HEK293 (cell line): ENCODE results near the gene DPM2.

Experiments
- CTCF ChIA-PET: fragments of 350-600 bp; formaldehyde crosslinking; extraction: SDS; loops from one replicate; lab custom pipeline; 2021; ENCODE audit warnings: antibody characterized with exemption; lab: Yijun Ruan, JAX
- POLR2A ChIA-PET: fragments of 300-600 bp; formaldehyde crosslinking; extraction: SDS; loops from one replicate; lab custom pipeline; 2020; ENCODE audit warnings: antibody characterized with exemption, inconsistent platforms; lab: Yijun Ruan, JAX
- H3K27ac ChIP-seq: fragments of 200-500 bp; sonication (Bioruptor generic); 2 replicates; pipeline ENCODE4 v1.5.1; 2014; ENCODE audit warnings: low read depth, low read length, control low read depth, inconsistent platforms; ENCODE audit errors: extremely low read depth
- H3K36me3 ChIP-seq, 2 experiments: fragments of 200-500 bp in 1 of 2; sonication (Bioruptor generic) in 1 of 2; 1 replicate in 1 of 2; 2 replicates in 1 of 2; pipeline ENCODE4 v1.5.1; 2014 to 2017; ENCODE audit warnings: inconsistent platforms in 2 of 2, low read length in 2 of 2; ENCODE audit not compliant: control insufficient read depth in 2 of 2, insufficient read depth in 1 of 2
- H3K4me1 ChIP-seq: fragments of 200-500 bp; sonication (Bioruptor generic); 2 replicates; pipeline ENCODE4 v1.5.1; 2014; ENCODE audit warnings: mild to moderate bottlenecking, low read length, inconsistent platforms; ENCODE audit not compliant: control insufficient read depth, insufficient read depth
- H3K4me3 ChIP-seq: 2 replicates; pipeline ENCODE4 v1.5.1; 2011; ENCODE audit warnings: low read depth, mild to moderate bottlenecking, control low read depth, low read length, moderate library complexity
- H3K9me3 ChIP-seq: fragments of 200-500 bp; sonication (Bioruptor generic); 2 replicates; pipeline ENCODE4 v1.5.1; 2014; ENCODE audit warnings: low read depth, low read length, inconsistent platforms; ENCODE audit not compliant: control insufficient read depth, insufficient read depth
- OSR2 ChIP-seq: fragments of 450-650 bp; formaldehyde crosslinking; IDR thresholded peaks from 2 replicates; pipeline ENCODE4 v1.5.1; 2016; ENCODE audit warnings: missing biosample characterization, missing genetic modification characterization
- SETDB1 ChIP-seq: IDR thresholded peaks from one replicate; pipeline ENCODE4 v1.6.1; 2017; ENCODE audit warnings: mild to moderate bottlenecking, low read length, moderate library complexity, mixed read lengths; ENCODE audit not compliant: insufficient read length
- ZIC2 ChIP-seq: fragments of 450-650 bp; formaldehyde crosslinking; IDR thresholded peaks from 2 replicates; pipeline ENCODE4 v1.5.1; 2016; ENCODE audit warnings: missing biosample characterization, missing genetic modification characterization
- ZNF174 ChIP-seq: fragments of 450-650 bp; formaldehyde crosslinking; IDR thresholded peaks from 2 replicates; pipeline ENCODE4 v1.5.0; 2017; ENCODE audit warnings: missing biosample characterization, mild to moderate bottlenecking, missing genetic modification characterization
- ZNF266 ChIP-seq: fragments of 450-650 bp; formaldehyde crosslinking; IDR thresholded peaks from 2 replicates; pipeline ENCODE4 v1.5.1; 2016; ENCODE audit warnings: missing biosample characterization, missing genetic modification characterization, low read depth
- ZNF626 ChIP-seq: fragments of 450-650 bp; sonication (Bioruptor Pico); formaldehyde crosslinking; IDR thresholded peaks from 2 replicates; pipeline ENCODE4 v1.5.1; 2018; ENCODE audit warnings: missing biosample characterization, missing genetic modification characterization, inconsistent platforms
- TF ChIP-seq, protein P1 (sequence below): fragments of 450-650 bp; formaldehyde crosslinking; IDR thresholded peaks from 2 replicates; pipeline ENCODE4 v1.5.1; 2016; ENCODE audit warnings: missing biosample characterization, missing genetic modification characterization
- TF ChIP-seq, protein P2 (sequence below): fragments of 450-650 bp; formaldehyde crosslinking; IDR thresholded peaks from 2 replicates; pipeline ENCODE4 v1.5.1; 2017; ENCODE audit warnings: missing biosample characterization, missing genetic modification characterization
- TF ChIP-seq, protein P3 (sequence below): fragments of 450-650 bp; formaldehyde crosslinking; IDR thresholded peaks from 2 replicates; pipeline ENCODE4 v1.5.1; 2017; ENCODE audit warnings: missing biosample characterization, missing genetic modification characterization
- TF ChIP-seq, protein P4 (sequence below): fragments of 450-650 bp; formaldehyde crosslinking; IDR thresholded peaks from 2 replicates; pipeline ENCODE4 v1.5.1; 2016; ENCODE audit warnings: missing biosample characterization, missing genetic modification characterization

The DPM2 gene

DNA sequence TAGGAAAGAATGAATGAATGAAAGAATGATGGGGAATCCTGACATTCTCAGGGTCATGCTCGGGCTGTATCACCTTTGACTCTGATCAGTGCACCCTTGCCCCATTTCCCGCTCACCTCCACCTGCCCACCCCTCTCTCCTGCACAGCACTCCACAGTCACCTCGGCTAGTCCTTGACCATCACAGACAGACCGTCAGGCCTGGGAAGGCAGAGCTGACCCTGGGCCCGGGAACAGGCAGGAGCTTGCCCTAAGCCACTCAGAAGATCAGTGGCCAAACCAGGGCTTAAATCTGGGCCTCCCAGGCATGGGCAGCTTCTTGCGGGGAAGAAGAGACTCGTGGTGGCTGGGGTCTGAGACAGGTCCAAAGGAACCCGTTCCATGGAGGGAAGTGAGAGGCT, 41.8 kb downstream of the DPM2 start:
- POLR2A ChIA-PET = no interaction called here
- CTCF ChIA-PET = interaction anchor here (1.2 to 1.7 kb wide), 4 partner anchors 17 to 26 kb away, joined by 3 to 5 read pairs (median 4); no protein-coding TSS in a partner anchor
- H3K36me3 ChIP-seq = peaks cover 3 to 55% of the 10 kb centered on the region in 2 experiments; a peak in 2 of 3 replicates

DNA sequence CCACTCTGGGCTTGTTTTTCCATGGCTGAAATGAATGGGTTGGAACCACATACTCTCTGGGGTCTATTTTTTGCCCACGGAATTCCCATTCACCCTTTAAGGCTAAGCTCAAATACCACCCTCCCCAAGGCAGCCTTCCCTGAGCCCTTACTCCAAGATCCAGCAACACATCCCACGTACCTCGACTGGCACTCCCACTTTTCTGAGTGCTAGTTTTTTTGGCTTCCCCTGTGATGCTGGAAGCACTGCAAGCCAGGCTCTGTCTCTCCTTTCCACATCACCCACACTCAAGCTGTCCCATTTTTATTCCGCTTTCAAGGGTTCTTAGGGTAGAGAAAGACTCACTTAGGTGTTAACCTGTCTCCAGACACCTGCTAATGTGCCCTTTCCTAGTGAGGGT, 44.3 kb downstream of the DPM2 start:
- no peaks in the 10 kb centered on the region for H3K9me3 ChIP-seq
- CTCF ChIA-PET = interaction anchor here (1.6 kb wide), 1 partner anchor 24 kb away, joined by 10 read pairs; no protein-coding TSS in a partner anchor
- POLR2A ChIA-PET = interaction anchor here (0.7 kb wide), 1 partner anchor 11 kb away, joined by 3 read pairs; no protein-coding TSS in a partner anchor

More for the DNA sequence above, 41.8 kb downstream of the DPM2 start:
- no peak overlapping the region for H3K4me3 ChIP-seq
- H3K9me3 ChIP-seq = no peaks in the 10 kb centered on the region
- H3K4me1 ChIP-seq = no peaks in the 10 kb centered on the region
- no peak overlapping the region for H3K27ac ChIP-seq
- no peak for TF ChIP-seq ZNF174 (tag by site-specific recombination)

DNA sequence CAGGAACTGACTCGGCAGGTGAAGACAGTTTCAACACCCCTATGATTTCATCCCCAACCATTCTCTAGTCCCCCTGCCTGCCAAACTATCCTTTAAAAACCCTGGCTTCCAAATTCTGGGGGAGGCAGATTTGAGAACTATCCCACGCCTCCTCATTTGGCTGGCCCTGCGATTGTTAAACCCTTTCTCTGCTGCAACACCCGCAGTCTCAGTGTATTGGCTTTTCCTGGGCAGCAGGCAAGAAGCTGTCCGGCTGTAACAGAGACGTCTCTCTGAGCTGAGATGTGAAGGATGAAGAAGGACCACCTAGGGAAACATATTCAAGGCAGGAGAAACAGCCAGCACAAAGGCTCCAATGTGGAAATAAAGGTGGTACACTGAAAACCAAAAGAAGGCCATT, 44.8 kb downstream of the DPM2 start:
- CTCF ChIA-PET = interaction anchor here (1.6 kb wide), 1 partner anchor 23 kb away, joined by 10 read pairs; no protein-coding TSS in a partner anchor
- no peak overlapping the region for H3K4me3 ChIP-seq
- H3K9me3 ChIP-seq = no peaks in the 10 kb centered on the region
- no peak overlapping the region for H3K27ac ChIP-seq
- TF ChIP-seq SETDB1 (peak; percentile 66), OSR2 (tag by site-specific recombination) (no peak)
- TF ChIP-seq, protein P1, sequence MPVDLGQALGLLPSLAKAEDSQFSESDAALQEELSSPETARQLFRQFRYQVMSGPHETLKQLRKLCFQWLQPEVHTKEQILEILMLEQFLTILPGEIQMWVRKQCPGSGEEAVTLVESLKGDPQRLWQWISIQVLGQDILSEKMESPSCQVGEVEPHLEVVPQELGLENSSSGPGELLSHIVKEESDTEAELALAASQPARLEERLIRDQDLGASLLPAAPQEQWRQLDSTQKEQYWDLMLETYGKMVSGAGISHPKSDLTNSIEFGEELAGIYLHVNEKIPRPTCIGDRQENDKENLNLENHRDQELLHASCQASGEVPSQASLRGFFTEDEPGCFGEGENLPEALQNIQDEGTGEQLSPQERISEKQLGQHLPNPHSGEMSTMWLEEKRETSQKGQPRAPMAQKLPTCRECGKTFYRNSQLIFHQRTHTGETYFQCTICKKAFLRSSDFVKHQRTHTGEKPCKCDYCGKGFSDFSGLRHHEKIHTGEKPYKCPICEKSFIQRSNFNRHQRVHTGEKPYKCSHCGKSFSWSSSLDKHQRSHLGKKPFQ (tag by site-specific recombination) = no peak
- POLR2A ChIA-PET = no interaction called here
- H3K4me1 ChIP-seq = no peaks in the 10 kb centered on the region
- H3K36me3 ChIP-seq = peaks cover 3 to 73% of the 10 kb centered on the region in 2 experiments; a peak in 2 of 3 replicates

More for the DNA sequence above, 44.3 kb downstream of the DPM2 start:
- TF ChIP-seq, protein P2, sequence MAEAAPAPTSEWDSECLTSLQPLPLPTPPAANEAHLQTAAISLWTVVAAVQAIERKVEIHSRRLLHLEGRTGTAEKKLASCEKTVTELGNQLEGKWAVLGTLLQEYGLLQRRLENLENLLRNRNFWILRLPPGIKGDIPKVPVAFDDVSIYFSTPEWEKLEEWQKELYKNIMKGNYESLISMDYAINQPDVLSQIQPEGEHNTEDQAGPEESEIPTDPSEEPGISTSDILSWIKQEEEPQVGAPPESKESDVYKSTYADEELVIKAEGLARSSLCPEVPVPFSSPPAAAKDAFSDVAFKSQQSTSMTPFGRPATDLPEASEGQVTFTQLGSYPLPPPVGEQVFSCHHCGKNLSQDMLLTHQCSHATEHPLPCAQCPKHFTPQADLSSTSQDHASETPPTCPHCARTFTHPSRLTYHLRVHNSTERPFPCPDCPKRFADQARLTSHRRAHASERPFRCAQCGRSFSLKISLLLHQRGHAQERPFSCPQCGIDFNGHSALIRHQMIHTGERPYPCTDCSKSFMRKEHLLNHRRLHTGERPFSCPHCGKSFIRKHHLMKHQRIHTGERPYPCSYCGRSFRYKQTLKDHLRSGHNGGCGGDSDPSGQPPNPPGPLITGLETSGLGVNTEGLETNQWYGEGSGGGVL (tag by site-specific recombination) = no peak
- TF ChIP-seq, protein P3, sequence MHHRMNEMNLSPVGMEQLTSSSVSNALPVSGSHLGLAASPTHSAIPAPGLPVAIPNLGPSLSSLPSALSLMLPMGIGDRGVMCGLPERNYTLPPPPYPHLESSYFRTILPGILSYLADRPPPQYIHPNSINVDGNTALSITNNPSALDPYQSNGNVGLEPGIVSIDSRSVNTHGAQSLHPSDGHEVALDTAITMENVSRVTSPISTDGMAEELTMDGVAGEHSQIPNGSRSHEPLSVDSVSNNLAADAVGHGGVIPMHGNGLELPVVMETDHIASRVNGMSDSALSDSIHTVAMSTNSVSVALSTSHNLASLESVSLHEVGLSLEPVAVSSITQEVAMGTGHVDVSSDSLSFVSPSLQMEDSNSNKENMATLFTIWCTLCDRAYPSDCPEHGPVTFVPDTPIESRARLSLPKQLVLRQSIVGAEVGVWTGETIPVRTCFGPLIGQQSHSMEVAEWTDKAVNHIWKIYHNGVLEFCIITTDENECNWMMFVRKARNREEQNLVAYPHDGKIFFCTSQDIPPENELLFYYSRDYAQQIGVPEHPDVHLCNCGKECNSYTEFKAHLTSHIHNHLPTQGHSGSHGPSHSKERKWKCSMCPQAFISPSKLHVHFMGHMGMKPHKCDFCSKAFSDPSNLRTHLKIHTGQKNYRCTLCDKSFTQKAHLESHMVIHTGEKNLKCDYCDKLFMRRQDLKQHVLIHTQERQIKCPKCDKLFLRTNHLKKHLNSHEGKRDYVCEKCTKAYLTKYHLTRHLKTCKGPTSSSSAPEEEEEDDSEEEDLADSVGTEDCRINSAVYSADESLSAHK (tag by site-specific recombination) = no peak
- TF ChIP-seq, protein P4, sequence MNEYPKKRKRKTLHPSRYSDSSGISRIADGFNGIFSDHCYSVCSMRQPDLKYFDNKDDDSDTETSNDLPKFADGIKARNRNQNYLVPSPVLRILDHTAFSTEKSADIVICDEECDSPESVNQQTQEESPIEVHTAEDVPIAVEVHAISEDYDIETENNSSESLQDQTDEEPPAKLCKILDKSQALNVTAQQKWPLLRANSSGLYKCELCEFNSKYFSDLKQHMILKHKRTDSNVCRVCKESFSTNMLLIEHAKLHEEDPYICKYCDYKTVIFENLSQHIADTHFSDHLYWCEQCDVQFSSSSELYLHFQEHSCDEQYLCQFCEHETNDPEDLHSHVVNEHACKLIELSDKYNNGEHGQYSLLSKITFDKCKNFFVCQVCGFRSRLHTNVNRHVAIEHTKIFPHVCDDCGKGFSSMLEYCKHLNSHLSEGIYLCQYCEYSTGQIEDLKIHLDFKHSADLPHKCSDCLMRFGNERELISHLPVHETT (tag by site-specific recombination) = no peak
- TF ChIP-seq ZNF266 = no peak
- TF ChIP-seq, all 188 proteins: peak for 0
- H3K36me3 ChIP-seq = peaks cover 3 to 71% of the 10 kb centered on the region in 2 experiments; a peak in 2 of 3 replicates
- H3K4me3 ChIP-seq = no peak overlapping the region
- no peaks in the 10 kb centered on the region for H3K4me1 ChIP-seq
- H3K27ac ChIP-seq = no peak overlapping the region

DNA sequence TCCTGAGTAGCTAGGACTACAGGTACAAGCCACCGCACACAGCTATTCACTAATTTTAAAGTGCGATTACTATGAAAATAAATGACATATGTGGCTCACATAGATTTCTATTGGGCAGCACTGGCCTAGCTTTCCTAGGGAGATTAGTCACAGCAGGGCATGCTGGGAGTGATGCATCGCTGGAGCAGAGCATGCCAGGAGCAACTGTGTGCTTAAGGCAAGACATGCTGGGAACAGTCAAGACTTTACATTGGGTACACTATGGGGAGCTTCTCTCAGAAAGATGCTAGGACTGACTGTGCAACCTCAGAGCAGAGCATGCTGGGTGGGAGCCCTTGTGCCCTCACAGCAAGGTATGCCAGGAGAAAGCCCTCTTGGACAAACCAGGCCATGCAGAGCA, 47.6 kb downstream of the DPM2 start:
- peaks cover 7 to 72% of the 10 kb centered on the region in 2 experiments for H3K36me3 ChIP-seq
- H3K27ac ChIP-seq = no peak overlapping the region
- H3K4me1 ChIP-seq = no peaks in the 10 kb centered on the region
- no peak overlapping the region for H3K4me3 ChIP-seq
- peak; percentile 69 for TF ChIP-seq ZIC2 (tag by site-specific recombination)
- no peak for TF ChIP-seq ZNF626 (tag by site-specific recombination)
- TF ChIP-seq, all 188 proteins: peak for 1
- ChIA-PET CTCF (interaction anchor here (0.6 kb wide), 2 partner anchors 62 to 117 kb away, joined by 3 to 5 read pairs; no protein-coding TSS in a partner anchor), POLR2A (interaction anchor here (1.1 to 1.2 kb wide), 2 partner anchors 8 to 13 kb away, joined by 4 read pairs; no protein-coding TSS in a partner anchor)
- H3K9me3 ChIP-seq = no peaks in the 10 kb centered on the region
